Stimulated activated CD4-positive, alpha-beta T cell treated with anti-CD3 and anti-CD28 coated beads, TNF-alpha, amount 100 ng/mL, for 1 hour (primary cell): Measurements from ENCODE around the gene HADH.
"Not testable (repeated sequence)": the region's sequence is repeated elsewhere in the genome, so short reads cannot be mapped to it uniquely, and the experiment has no call there.

Experiments used
- DNase-seq, 3 donors: peaks; one replicate each; pipeline ENCODE4 v3.0.0-alpha.2; 2020; ENCODE audit warnings: low read depth in 3 of 3, low spot score in 1 of 3

Gene HADH

DNA sequence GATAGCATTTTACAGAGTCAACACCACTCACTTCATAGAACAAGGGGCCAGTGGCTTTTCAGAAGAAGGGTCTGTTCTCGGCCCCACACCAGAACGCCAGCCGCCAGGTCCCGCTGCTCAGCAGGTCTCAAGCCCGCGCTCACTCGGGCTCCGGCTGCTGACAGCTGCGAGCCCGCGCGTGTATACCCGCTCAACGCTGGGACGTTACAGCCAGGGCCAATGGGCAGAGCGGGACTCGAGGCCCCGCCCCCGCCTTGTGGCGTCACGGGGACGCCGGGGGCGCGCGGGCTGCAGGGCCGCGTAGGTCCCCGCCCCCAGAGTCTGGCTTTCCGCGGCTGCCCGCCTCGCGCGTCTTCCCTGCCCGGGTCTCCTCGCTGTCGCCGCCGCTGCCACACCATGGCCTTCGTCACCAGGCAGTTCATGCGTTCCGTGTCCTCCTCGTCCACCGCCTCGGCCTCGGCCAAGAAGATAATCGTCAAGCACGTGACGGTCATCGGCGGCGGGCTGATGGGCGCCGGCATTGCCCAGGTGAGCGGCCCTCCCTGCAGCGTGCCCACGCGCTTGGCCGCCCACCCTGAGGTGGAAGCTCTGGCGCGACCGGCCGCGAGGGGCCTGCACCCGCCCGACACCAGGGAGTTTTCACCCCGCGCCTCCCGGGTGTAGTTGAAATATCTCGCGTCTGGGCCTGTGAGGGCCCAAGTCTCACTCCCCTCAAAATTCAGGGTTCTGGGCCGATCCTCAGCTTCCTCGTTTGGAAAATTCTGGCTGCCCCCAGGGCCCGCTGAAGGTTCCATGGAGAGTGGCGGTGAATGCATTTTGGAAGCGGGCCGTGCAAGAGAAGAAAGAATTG lies at the start of gene HADH:
Gene HADH (plus strand): TSS at position 353 of the 850 bp plus-strand sequence. CDS start 44 bp downstream, at position 397.
- peak; percentile 82 to 89 (median 86) for DNase-seq

DNA sequence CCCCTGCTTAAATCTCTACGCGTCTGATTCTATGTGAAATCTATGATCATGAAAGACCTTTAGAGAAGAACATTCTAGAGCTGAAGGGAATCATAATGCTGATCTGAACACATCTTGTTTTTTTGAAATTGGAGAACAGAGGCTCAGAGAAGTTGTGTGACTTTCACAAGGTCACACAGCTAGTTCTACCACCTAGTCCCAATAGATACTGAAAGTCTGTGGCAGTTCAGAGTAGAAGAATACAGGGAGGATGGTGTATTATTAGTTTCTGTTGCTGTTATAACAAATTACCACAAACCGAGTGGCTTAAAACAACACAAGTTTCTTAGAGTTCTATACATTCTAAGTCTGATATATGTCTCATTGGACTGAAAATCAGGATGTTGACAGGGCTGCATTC lies 43.9 kb upstream of the HADH start:
- no peak for DNase-seq

DNA sequence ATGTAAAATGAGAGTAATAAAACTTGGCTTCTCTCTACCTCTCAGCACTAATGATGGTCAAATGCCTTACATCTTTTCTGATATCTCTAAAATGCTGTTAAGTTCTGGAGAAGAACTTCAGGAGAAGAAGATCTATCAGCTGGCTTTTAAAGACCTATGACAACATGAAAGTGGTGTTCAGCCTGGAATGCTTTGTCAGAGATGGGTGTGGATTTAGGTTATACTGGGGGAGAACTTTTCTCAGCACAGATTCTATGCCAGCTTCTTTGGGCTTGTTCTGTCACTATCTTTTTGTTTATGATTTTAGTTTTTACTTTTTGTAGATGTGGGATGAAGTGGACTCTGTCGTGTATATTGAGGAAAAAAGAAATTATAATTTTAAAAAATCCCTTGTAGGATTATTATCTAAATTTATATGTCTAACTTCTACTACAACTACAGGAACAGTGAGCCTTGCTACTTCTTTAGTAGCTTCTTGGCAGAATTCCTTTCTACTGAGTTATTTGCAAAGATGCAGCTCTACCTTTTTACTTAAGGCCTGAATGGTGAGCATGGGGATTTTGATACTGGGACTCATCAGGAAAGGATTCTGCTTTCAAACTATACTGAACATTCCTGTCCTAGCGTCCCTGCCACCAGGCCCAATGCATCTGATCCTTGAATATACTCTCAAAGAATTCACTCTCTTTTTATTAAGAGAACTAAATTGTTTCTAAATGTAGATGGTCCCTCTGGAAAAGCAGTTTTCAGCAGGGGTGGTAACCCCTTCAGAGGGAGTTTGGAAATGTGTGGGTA lies 38.7 kb upstream of the HADH start:
- DNase-seq: no peak

DNA sequence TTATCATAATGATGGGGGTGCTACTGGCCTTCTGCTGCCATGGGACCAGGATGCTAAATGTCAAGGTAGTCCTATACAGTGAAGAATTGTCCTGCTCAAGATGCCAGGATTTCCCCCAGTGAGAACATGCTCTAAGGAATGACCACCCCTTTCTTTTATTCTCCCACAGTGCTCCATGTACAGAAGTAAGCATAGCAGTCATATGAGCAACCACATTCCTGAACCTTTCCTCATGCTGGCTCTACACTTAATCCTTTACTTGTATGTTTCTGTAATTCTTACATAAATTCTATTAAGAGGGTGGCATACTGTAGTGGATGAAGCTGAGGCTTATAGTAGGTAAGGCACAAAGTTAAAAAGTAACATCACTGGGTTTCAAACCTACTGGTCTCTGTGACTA lies 38.1 kb upstream of the HADH start:
- no peak for DNase-seq

DNA sequence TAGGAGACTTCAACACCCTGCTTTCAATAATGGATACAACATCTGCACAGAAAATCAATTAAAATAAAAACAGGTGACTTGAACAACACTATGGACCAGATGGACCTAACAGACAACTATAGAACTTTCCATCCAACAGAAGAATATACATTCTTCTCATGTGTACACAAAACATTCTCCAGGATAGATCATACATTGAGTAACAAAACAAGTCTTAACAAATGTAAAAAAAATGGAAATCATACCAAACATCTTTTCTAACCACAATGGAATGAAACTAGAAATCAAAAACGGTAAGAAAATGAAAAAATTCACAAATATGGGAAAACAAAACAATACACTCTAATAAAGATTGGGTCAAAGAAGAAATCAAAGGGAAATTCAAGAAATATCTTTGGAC lies 33.7 kb upstream of the HADH start:
- DNase-seq: no peak

DNA sequence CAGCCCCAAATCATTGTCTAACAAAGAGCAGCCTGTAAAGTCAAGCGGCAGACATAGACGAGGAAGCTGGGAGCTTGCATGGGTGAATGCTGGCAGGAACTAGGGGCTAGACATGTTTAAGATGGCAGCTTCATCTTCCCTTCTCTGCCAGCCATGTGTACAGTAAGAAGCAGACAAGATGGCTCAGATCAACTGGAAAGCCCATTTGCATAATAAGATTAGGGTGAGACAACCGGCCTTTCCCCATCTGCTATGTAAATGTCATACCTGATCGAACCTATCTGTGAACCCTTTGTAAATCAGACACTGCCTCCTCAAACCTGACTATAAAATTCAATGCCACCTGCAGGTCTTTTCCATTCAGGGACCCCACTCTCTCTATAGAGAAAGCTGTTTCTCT lies 22.8 kb upstream of the HADH start:
- DNase-seq: no peak

DNA sequence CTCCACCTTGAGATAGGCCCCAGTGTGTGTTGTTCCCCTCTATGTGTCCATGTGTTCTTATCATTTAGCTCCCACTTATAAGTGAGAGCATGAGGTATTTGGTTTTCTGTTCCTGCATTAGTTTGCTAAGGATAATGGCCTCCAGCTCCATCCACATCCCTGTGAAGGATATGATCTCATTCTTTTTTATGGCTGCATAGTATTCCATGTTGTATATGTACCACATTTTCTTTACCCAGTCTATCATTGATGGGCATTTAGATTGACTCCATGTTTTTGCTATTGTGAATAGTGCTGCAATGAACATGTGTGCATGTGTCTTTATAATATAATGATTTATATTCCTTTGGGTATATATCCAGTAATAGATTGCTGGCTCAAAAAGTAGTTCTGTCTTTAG lies 22.2 kb upstream of the HADH start:
- not testable (repeated sequence) for DNase-seq

DNA sequence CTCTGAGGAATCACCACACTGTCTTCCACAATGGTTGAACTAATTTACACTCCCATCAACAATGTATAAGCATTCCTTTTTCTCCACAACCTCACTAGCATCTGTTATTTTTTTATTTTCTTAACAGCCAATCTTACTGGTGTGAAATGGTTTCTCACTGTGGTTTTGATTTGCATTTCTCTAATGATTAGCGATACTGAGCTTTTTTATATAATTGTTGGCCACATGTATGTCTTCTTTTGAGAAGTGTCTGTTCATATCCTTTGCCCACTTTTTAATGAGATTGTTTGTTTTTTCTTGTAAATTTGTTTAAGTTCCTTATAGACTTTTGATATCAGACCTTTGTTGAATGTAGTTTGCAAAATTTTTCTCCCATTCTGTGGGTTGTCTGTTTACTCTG lies 21.8 kb upstream of the HADH start:
- DNase-seq: not testable (repeated sequence)

DNA sequence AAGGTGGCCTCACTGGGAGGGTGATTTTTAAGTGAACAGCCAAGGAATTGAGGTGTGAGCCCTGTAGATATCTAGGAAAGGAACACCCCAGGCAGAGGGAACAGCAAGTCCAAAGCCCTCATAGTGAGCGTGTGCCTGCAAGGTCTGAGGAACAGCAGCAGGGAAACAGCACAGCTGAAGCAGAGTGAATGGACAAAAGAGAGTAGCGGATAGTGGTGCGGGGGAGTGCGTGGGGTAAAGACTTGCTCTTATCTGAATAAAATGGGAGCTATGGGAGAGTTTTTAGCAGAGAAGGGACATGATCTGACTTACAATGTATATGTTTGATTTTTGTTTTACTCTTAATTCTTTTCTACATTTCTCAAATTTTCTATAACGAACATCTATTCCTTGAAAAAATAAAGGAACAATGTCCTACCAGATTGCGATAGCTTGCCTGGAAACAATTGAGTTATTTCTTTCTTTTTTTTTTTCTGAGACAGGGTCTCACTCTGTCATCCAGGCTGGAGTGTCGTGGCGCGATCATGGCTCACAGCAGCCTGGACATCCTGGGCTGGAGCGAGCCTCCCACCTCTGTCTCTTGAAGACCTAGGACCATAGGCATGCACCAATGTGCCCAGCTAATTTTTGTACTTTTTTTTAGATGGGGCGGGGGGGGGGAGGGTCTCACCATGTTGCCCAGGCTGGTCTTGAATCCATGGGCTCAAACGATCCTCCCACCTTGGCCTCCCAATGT lies 19.5 kb upstream of the HADH start:
- no peak for DNase-seq

DNA sequence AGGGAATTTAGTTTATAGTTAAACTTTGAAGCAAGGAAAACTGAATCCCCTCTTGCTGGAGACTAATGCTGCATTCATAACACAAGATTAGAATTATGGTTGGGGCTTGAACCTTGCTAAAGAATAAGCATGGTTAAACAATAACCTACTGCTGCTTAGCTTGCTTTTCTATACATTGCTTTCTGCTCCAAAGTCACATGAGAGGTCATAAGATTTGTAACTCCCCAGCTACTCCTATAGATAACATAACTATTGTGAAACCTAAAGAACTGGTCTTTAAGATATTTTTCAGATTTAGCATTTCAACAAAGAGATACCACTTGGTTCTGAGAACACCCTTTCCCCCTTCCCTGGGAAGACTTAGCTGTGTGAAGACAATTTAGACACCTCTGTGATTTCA lies 17.1 kb upstream of the HADH start:
- DNase-seq: no peak

DNA sequence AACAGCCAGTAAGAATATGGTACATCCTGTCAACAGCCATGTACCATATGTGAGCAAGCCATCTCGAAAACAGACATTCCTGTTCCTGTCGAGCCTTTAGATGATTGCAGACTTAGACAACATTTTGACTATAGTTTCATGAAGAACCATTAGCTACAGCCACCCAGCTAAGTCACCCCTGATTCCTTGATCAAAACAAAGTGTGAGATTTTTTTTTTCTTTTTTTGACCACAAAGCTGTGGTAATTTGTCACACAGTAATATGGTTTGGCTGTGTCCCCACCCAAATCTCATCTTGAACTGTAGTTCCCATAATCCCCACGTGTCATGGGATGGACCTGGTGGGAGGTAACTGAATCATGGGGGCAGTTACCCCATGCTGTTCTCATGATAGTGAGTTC lies 15.2 kb upstream of the HADH start:
- no peak for DNase-seq

DNA sequence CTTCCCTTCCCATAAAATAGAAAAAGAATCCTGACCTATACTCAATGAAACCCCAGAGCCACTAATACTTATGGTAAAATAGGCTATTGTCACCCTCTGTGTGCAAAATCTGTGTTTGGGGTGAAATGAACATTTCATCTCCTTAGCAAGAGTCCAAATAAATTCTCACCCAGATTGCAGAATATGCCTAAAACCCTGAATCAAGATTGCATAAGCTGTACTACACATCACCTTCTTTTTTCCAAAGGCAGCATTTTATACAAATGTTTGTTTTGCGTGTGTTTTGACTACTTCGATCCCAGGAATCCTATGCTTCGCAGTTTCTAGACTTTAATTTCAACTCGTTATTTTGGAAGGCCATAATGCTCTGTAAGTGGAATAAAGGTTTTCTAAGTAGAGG lies 12.2 kb upstream of the HADH start:
- no peak for DNase-seq

DNA sequence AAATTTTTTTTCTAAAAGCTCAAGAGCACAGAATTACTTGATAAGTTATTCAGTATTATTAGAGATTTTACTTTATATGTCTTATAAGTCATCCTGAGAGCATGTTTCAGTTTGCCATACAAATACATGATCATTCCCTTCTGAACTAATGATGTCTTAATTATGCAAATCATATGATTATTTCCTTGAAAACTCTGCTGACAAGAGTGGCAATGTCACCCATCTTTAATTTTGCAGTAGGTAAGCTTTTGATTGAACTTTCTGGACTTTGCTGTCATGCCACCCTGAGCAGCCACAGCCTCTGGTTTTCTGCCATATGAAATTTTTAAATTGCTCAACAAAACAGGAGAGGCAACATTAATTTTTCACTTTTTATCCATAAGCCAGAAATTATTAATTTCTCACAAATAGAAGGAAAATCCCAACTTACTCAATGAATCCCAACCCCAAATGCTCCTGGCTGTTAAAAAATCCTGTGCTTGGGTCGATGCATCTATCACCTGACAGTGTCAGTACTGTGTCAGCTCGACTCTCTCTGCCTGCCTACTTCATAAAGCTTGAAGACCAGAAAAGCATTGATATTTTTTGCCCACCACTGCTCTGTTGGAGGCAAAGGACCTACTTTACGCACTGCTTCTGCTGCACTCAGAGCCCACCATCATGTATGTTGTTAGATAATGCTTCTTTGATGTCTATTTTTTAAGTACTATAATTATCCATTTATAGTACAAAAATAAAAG lies 11.6 kb upstream of the HADH start:
- no peak for DNase-seq

DNA sequence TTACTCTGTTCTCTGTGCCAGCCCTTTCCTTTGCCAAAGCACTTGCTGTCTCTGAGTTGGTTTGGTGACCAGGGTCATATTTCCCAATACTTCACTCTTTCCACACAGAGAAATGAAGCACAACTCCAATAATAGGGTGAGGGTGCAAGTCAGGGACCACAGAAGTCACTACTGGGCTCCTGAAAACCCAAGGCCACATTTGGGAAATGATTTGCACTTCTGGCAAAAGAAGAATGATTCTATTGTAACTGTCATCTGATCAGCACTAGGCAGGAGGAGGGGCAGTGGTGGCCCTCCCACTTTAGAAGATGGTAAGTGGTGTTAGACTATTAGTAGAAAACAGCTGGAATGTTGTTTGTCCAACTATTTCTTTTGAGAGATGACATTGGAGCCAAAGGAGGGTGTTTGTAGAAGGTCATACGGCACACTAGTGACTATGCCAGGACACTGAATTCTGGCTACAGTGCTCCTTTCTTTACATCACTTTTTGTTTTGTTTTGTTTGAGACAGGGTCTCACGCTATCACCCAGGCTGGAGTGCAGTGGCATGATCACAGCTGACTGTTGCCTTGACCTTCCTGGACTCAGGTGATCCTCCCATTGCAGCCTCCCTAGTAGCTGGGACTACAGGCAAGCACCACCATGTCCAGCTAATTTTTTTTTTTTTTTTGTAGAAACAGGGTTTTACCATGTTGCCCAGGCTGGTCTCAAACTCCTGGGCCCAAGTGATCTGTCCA lies 10.8 kb upstream of the HADH start:
- no peak for DNase-seq

DNA sequence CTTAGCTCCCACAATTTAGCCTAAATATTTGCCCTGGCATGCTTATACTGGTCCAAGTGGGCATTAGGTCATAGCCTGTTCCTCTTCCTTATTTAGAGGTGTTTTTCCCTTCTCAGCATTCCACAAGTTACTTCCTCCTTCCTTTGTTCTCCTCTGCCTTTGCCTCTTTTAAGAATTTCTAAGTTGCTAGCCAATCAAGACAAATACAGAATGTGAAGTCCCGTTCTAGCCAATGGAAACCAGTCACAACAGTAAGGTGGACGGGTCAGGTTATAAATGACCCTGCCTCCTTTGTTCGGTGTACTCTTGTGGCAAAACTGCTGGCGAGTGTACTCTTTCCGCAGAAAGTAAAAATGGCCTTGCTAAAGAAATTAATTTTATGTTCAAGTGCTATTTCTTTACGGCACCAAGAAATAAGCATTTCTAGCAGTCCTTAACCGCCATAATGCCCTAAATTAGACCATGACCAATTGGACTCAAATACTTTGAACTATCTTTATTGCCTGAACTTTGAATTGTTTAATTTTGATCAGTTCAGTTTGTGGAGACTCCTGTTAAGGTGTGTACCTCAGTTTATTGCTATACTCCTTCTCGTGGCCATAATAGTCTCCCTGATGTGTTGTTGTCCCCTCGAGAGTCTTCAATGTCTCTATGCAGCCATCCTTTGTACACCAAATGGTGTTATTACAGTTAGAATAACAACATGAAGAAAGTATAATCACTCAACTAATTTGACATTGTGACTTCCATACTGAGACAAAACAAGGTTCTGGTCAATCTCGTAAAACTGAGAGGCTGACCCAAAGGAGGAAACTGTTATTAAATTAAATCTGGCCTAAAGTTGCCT lies 1.6 kb upstream of the HADH start:
- DNase-seq: no peak

DNA sequence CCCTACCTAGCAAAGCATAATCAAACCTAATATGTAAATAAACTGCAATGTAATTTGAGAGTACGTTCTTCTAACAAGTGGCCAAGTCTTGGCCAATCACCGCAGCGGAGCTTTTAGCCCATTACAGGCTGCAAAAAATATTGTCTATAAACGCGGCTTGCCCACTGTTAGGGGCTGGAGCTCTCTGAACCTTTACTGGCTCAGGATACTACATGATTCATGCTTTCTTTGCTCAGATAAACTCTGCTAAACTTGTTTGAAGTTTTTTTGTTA lies 990 bp upstream of the HADH start:
- DNase-seq: no peak

DNA sequence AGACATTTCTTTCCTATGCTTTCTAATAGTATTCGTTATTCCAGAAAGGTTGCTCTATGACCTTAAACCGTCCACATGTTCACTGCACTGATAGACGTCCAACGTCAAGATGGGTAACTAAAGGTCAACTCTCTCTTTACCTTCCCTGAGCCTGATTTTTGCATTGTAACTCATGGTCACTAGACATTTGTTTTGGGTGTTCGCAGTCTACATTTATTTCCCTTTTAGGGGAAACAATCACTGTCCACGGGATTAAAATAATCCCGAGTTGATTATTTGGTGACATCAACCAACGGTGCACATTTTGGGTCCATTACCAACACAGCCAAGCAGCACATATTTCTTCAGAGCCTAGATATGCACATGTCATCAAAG lies 540 bp upstream of the HADH start:
- DNase-seq: no peak

DNA sequence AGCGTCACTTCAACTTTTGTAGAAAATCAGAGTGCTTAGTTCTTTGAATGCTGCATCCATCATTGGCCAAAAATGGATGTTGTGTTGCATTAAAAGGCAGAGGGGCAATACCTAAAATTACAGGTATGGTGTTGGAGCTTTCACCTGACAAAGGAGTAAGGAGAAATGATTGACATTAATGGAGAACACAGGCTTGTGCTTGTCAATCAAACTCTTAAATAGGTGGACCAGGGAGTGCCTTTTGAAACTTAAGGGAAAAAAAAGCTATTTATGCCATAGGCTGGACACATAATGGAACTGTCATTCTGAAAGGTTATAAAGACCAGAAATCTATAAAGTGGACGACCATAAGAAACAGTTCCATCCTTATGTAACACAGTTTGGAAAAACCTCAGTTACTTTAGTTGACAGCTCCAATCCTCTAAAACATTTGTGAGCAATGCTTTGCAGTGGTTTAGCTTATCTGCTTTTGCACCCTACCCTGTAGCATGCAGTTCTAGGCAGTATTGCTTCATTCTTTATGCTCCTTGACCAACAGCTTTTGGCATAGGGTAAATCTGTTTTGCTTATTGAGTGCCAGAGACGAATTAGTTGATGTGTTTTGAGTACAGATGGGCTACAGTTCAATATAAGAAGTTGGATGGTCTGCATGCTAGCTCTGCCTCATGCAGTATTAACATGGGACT lies 2.4 kb downstream of the HADH start:
- DNase-seq: no peak

DNA sequence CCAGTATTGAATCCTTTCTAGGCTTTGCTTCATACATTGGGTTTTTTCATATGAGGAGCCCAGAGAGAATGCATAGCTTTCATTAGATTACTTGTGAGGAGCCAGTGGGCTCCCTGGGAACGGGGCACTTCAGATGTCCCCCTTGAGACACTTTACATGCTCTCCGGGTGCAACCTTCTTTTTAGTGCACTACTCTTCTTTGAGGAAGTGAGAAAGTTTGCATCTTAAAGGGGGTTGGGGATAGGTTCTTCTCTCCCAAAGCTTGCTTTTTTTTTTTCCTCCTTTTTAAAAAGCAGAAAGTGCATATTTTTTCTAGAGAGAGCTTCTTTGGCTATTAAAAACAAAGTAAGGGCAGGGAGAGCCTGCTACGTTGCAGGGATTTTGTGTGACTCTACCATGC lies 4.3 kb downstream of the HADH start:
- no peak for DNase-seq
